GM18868 (cell line): ENCODE results near the gene APOL1.
"Not testable (repeated sequence)": the region's sequence is repeated elsewhere in the genome, so short reads cannot be mapped to it uniquely, and the experiment has no call there.

Experiments used
- ATAC-seq: cut with Tn5 transposase; IDR thresholded peaks from one replicate; pipeline ENCODE4 v1.9.1; 2021; ENCODE audit warnings: mild to moderate bottlenecking, moderate library complexity; ENCODE audit not compliant: unreplicated experiment

The APOL1 gene

GRCh38 chr22:36225333-36225922 lies 27.5 kb upstream of the APOL1 start:
- ATAC-seq = no peak

DNA sequence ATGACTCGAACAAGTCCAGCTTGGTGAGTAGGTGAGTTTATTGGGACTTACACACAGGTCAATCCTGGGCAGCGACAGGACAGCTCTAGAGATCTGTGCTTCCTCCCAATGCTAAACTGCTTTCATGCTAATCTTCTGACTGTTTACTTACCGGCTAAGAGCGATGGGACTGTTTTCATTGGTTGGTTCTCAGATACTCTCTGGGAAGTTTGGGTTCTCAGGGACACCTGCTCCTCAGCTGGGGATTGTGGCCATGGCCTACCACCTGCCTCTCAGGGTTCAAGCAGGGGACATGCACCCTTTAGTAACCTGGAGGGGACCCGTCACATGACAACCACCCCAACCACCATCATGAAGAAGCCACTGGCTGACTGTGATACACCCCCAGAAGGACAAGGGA lies 26.7 kb upstream of the APOL1 start:
- ATAC-seq = no peak

DNA sequence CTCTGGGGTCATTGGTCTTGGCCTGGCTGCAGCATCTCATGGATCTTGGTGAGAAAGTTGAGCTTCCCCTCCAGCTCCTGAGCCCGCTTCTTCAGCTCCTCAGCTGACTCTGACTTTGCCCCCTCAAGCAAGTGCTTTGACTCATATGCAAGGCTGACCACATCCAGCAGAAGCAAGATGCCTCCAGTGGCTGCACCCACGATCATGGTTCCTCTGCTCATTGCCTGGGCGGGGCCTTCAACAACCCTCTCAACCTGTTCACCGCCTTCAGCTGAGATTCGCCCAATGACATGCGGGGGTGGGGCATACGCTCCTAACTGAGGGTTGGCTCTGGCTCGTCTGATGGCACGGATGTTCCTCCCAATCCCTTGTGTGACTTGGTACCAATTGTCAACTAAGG lies 25.5 kb upstream of the APOL1 start:
- no peak for ATAC-seq

- no peak for ATAC-seq
These were observed 25.1 kb upstream of the APOL1 start for GRCh38 chr22:36227806-36228205.

- not testable (repeated sequence) for ATAC-seq
These were observed 24.6 kb upstream of the APOL1 start for GRCh38 chr22:36228369-36228768.

DNA sequence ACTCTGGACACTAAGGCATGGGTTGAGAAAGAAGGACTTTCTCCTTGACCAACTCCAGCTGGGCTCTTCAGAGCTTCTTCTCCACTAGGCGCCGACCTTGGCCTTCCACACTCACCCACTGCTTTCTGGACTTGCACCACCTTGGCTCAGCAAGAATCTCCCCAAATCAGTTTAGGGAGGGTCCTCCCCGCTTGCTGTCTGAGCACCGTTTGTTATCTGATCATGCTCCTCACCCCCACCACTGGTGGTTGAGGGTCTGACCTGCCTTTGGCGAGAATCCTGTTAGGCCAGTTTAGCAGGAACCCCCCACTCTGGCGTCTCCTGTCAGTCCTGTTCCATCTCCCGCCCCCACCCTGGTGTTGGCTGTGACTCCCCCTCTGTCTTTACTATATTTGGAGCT lies 24.0 kb upstream of the APOL1 start:
- no peak for ATAC-seq

GRCh38 chr22:36229649-36230048 lies 23.3 kb upstream of the APOL1 start:
- ATAC-seq = not testable (repeated sequence)

- not testable (repeated sequence) for ATAC-seq
These were observed 21.9 kb upstream of the APOL1 start for GRCh38 chr22:36231051-36231450.

DNA sequence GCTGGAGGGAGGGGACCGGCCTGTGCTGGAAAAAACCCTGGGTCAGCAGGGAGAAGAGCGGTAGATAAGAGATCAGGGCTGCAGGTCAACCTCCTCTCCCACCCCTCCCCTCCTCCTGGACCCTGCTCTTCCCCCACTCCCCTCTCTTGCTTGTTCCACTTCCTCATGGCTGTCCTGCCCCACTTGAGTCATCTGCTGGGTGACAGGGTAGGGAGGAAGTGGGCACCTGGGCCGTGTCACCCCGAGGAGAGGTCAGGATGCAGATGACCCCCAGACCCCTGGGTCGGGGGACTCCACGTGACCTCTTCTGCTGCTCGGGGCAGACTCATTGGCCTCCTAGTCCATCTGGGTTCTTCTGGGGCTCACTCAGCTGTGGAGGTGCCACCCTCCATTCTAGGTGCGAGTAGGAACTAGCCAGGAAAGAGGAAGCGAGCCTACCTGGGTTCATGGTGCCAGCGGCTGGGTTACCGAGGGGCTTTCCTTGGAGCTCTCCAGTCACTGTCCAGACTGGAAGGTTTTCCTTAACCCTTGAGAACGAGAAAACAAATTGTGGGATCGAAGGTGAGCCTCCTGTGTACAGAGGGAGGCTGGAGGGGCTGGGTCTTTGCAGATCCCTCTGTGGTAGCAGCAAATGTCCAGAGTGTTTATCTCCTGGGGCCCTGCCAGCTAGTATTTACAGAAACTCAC lies 20.1 kb upstream of the APOL1 start:
- no peak for ATAC-seq

- no peak for ATAC-seq
These were observed 19.1 kb upstream of the APOL1 start for GRCh38 chr22:36233796-36234195.

GRCh38 chr22:36234213-36234612 lies 18.7 kb upstream of the APOL1 start:
- ATAC-seq = no peak

GRCh38 chr22:36234919-36235318 lies 18.0 kb upstream of the APOL1 start:
- no peak for ATAC-seq

- ATAC-seq = no peak
These were observed 17.3 kb upstream of the APOL1 start for GRCh38 chr22:36235585-36235984.

GRCh38 chr22:36236388-36237319 lies 16.3 kb upstream of the APOL1 start:
- ATAC-seq = no peak

DNA sequence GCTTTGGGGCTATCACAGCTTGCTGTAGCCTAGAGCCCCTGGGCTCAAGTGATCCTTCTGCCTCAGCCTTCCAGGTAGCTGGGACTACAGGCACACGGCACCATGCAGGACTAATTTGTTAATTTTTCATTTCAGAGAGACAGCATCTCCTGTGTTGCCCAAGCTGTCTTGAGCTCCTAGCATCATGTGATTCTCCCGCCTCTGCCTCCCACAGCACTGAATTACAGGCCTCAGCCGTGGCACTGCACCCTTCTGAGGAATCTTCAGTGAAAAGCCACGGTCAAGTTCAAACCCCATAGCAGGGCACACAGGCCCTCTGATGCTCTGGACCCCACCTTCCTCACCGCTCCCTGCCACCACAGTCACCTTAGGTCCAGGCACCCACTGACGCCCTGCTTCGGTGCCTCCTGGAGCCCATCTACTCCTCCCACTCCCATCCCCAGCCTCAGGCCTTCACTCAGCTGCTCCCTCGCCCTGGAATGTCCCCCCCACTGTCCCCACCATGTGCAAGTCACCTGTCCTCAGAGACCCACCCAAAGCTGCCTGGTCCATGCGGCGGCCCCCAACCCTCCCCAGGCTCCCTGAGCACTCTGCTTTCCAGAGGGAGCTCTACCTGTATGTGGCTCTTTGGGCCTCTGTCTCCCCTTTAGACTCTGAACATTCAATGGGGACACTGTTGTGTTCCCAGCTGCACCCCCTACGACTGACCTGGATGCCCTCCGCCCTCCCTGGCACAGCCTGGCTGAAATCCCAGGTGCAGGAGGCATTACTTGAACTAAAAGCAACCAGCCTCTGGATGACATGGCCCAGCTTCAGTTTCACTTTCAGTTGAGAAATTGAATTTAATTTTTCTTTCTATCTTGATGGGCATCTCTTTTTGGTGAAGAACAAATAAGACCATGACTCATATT lies 15.2 kb upstream of the APOL1 start:
- no peak for ATAC-seq

DNA sequence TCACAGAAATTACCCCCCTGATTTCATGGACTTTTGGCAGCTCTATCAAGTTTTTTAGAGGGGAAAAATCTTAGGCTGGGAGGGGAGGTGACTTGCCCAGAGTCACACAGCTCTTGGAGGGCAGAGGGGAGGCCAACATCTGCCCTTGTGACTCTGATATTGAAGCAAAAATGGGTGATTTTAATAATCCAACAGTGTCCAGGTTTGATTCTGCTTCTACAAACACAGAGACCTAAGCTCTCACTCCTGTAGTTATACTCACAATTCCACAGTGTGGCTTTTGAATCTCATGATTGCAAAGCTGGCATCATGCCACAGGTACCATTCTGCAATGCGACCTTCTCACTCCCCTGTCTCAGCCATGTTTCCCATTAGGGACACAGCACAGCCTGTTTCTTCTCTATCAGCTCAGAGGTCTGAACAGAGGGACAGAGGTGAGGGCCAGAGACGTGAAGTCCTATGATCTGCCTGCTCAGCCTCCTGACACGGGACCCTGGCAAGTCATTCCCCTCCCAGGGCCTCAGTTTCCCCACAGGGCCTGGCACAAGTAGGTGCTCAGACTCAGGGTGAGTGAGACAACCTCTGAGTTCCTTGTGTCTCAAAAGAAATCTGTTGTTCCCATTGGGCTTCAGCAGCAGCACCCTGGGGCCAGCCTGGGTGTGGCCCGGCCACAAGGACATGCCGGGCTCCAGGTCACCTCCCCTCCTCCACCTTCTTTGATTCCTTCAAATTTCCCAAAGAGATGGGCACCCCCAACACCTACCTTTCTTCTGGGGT lies 14.4 kb upstream of the APOL1 start:
- no peak for ATAC-seq

- no peak for ATAC-seq
These were observed 13.9 kb upstream of the APOL1 start for GRCh38 chr22:36239150-36239400.

DNA sequence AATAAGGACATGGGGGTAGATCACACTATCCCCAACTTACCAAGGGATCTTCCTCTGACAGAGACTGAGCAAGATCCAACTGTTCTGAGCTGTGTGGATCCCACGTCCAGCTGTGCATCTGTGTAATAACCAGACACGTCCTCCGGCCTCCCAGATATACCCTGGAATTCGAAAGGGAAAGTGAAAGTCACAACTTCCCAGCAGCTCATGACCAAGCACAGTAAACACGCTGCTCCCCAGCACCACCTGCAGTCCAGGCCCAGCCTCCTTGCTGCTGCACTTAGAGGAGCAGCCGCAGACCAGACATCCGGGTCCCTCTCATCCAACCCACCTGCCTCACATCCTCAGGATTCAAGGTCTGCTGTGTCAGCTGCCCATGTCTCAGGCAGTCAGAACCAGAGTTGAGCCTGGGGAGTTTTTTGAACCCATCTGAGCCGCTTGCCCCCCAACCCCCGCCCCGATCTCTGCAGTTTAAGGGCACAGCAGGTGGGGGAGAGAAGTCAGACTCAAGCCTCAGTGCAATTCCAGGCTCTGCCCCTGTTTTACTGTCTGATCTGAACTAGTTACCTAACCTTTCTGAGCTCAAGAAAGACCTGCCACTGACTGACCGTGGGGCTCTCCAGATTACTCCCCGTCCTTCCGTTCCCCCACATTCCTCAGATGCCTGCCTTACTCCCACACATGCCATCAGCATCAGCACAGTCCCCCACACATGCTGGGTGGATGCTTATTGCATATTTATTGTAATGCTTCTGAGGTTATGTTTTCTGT lies 13.3 kb upstream of the APOL1 start, which contains the start of gene APOL2:
APOL2 (minus strand) TSS at position 127 of the 771 bp plus-strand sequence. CDS start 6,365 bp downstream, outside the sequence.
- ATAC-seq = peak; percentile 93

- ATAC-seq = no peak
These were observed 8.9 kb upstream of the APOL1 start for GRCh38 chr22:36243986-36244385.
